Endothelial cell of umbilical vein (primary cell): ENCODE results near the gene LTA4H.

Experiments
- EZH2 ChIP-seq: IDR thresholded peaks from 2 replicates; pipeline ENCODE4 v1.6.1; 2012; ENCODE audit warnings: borderline replicate concordance, low read depth, mild to moderate bottlenecking, moderate library complexity, low read length, inconsistent platforms; ENCODE audit not compliant: severe bottlenecking
- POLR2A ChIP-seq: IDR thresholded peaks from 2 replicates; pipeline ENCODE4 v1.6.1; 2012; ENCODE audit warnings: low read depth, mild to moderate bottlenecking, control low read depth, low read length
- POLR2AphosphoS5 ChIP-seq: IDR thresholded peaks from 2 replicates; pipeline ENCODE4 v1.6.1; 2012; ENCODE audit warnings: low read depth, mild to moderate bottlenecking, control low read depth, low read length, moderate library complexity; ENCODE audit not compliant: insufficient read depth
- TF ChIP-seq, protein P1 (sequence below), 2 donors: IDR thresholded peaks; 1 replicate in 1 of 2; 2 replicates in 1 of 2; pipeline ENCODE4 v1.5.1; 2011; ENCODE audit warnings: low read length in 2 of 2, mild to moderate bottlenecking in 2 of 2, moderate library complexity in 2 of 2, control low read depth in 1 of 2, inconsistent platforms in 1 of 2, low read depth in 1 of 2; ENCODE audit not compliant: insufficient read depth in 1 of 2; ENCODE audit errors: extremely low read depth in 1 of 2

DNA sequence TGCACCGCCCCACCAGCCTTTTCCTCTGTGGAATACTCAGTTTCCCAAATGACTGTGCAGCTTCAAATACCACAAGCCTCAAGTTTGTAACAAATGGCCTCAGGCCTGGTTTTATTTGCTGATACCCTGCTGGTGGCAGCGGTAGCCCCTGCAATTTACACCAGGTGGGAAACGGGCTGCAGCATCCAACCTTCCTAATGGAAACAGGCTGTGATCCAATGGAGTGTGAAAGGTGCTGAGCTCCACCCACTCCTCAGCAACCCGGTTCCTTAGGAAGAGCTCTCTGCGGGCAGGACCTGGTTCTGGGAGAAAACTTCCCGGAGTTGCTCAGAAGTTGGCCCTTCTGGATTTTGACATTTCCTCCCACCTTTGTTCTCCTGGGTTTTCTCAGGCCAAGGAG lies 41.7 kb upstream of the LTA4H start:
- no peak for TF ChIP-seq POLR2AphosphoS5
- TF ChIP-seq, protein P1, sequence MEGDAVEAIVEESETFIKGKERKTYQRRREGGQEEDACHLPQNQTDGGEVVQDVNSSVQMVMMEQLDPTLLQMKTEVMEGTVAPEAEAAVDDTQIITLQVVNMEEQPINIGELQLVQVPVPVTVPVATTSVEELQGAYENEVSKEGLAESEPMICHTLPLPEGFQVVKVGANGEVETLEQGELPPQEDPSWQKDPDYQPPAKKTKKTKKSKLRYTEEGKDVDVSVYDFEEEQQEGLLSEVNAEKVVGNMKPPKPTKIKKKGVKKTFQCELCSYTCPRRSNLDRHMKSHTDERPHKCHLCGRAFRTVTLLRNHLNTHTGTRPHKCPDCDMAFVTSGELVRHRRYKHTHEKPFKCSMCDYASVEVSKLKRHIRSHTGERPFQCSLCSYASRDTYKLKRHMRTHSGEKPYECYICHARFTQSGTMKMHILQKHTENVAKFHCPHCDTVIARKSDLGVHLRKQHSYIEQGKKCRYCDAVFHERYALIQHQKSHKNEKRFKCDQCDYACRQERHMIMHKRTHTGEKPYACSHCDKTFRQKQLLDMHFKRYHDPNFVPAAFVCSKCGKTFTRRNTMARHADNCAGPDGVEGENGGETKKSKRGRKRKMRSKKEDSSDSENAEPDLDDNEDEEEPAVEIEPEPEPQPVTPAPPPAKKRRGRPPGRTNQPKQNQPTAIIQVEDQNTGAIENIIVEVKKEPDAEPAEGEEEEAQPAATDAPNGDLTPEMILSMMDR (IDR thresholded peaks at IDR 0.05; ENCODE audit: extremely low read depth in 1 of 2, insufficient read depth in 1 of 2, low read depth in 1 of 2, low read length in 2 of 2), result no peak
- TF ChIP-seq POLR2A, result no peak
- no peak for TF ChIP-seq EZH2
